Measurements from ENCODE around the gene PREX1.
"Not testable (repeated sequence)": the region's sequence is repeated elsewhere in the genome, so short reads cannot be mapped to it uniquely, and the experiment has no call there.

The PREX1 gene

DNA sequence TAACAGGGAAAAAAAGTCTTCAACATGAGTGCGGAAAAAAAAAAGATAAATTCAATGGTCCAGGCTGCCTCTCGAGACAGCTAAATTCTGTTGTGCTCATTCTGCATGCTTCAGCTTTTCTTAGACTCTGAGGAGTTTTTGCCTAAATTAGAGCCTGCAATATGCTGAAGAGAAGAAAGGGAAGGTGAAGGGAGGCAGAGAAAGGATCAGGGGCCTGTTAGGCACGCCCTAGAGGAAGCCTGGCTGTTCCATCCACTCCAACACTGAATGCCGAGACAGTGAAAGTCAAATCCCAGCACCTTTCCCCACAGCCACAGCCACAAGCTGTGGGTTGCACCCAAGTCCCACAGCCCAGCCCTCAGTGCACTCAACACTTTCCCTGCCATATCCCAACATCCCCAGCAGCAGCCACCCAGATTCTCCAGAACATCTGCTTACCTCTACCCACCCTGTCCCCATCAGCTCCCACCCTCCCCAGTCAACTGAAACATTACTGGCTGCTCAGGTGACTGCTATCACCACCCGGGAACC is 37.3 kb downstream of the PREX1 start:
- peak; percentile 74 for DNase-seq

DNA sequence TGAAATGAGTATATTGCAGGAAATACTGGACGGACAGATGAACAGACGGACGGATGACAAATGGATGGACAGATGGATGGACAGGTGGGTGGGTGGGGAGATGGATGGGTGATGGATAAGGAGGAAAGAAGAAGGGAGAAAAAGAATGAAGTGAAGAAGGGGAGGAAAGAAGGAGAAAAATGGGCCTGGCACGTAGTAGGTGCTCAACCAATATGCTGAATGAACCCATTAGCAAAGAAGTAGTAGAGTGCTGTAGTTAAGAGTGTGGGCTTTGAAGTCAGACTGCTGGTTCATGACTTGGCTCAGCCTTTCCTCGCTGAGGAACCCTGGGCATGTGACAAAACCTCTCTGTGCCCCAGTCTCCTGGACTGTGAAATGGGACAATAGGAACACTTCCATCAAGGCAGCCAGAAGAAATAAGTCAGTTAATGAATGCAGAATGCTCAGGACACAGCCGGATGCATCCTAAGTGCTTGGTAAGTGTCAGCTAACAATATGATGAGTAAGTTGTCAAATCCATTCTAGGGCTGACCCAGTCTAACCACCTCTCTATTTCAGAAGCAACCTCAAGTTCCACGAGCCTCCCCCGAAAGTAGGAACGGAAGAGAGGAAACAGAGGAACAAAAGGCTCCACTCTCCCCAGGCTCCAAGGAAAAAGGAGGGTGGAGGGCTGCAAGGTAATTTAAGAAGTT is 37.9 kb downstream of the PREX1 start:
- DNase-seq, result no peak

DNA sequence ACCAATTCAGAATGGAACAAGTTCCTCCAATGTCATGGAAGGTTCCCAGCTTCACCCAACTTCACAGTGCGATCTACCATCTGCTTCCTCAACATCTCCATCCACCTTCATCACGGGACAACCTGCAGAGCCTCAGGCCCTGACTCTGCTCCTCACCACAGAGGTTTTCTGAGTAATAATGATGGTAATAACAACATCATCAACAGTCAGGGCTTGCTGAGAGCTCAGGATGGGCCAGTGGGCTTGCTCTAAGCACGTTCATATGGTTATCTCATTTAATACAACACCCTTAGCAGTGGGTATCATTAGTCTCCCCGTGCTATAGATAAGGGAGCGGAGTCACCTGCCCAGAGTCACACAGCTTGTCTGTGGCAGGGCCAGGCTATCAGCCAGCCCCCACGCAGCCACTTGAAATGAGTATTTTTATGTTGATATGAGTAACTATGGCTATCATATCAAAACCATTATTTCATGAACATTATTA is 38.6 kb downstream of the PREX1 start:
- DNase-seq, result no peak

DNA sequence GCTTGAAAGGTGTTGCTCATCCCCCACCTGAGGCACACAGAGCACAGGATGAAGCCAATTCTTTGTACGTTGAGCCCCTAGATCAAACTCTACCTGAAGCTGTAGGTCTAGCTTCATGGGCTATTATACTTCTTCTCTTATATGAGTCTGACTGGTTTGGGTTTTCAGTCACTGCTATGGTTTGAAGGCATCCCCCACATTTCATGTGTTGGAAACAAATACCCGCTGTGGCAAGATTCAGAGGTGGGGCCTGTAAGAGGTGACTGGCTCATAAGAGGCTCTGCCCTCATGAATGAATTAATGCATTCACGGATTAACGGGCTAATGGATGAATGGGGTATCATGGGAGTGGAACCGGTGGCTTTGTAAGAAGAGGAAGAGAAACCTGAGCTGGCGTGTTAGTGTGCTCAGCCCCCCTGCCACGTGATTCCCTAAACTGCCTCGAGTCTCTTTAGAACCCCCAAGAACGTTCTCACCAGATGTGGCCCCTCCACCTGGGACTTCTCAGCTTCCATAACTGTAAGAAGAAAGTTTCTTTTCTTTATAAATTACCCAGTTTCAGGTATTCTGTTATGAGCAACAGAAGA is 39.2 kb downstream of the PREX1 start:
- DNase-seq, result no peak

DNA sequence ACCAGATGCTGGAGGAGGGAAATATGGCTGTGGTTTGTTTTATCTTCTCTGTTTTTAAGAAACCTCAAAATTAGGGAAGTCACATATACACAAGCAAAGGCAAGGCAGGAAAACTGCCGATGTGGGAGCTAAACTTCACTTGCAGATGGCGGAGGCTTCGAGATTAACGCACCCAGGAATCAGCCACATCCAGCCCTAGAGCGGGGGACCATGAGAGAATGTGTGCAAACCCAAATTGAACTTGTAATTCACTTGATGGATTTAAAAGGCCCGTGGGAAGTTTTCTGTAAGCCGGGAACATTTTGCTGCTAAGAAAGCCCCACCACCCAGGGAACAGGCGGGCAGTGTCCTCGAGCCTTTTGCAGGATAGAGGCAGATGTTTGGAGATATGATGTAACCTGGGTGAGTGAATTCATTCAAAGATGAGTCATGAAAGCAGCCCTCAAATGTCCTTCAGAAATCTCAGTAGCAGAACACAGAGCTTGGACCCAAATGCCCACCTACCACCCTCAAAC is 39.9 kb downstream of the PREX1 start:
- no peak for DNase-seq

DNA sequence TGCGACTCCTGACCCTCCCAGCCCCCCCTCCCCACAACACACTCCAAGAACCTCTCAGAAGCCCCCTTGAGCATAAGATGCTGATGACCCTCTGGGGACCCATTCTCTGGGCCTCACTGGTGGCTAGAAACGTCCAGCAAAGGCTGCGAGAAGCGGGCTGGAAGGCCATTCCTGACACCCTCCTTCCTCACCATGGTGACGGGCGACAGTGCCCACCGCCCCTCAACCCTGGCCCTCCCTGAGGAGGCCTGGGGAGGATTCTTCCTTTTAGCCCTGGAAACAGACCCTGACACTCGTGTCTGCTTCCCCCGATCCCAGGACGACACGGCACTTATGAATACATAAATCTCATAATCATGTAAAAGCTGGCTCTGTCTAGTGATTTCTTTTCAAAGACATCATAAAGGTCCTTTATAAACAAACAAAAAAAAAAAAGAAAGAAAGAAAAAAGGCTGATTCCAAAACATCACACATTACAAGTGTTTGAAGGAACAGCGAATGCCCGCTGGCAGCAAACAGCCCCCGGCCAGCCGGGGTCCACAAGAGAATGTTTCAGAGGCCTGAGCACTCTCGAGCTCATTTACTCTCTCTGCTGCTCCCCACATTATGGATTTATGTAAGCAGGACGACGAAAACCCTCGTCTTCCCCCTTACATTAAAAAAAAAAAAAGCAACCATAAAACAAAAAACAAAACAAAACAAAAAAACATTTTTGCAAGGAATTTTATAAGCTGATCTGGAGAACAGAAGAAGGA is 40.7 kb downstream of the PREX1 start:
- no peak for DNase-seq

DNA sequence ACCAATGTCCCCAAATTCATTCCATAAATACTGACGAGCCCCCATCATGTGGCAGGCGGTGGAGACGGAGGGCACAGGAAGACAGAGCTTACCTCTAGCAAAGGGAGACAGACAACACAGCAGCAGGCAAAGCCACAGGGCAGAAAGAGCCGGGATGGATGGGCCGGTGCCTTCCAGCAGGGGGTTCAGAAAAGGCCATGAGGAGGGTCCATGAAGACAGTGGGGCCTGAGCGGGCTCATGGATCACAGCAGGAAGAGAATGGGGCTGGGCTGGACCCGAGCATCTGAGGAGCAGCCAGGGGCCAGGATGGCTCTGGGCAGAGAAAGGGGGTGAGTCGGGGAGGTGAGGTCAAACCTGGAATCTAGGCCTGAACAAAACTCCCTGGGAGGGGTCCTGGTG is 42.0 kb downstream of the PREX1 start:
- no peak for DNase-seq

DNA sequence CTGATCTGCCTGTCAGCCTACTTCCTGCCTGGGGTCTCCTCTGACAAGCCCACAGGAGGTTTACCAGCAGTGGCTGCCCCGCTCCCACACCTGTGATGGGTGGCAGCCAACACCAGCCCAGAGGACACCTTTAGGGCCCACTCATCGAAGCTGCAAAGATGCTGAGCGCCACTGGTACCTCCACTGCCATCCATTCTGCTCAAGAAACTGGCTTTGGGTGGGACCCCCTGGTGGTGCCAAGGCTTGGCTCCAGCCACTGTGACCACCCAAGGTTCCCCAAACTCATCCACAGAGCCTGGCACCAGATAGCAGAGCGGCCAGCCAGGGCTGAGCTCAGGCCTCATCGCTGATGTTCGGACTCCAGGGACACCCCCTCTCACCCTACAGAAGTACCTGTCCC is 42.5 kb downstream of the PREX1 start:
- no peak for DNase-seq

DNA sequence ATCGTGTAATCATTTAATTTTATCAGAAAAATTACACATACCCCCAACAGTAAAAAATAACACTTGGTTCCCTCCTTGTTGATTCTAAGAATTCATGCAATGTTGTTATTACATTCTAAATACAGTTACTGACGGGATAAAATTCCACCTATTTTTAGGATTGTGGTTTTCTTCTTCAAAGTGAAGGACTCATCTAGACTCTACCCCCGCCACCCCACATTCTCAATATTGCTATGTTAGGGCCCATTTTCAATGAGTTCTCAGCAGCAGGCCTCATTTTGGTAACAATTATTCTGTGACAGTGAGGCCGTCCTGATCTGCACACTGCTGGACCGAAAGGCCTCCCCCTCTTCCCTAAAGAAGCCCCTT is 43.5 kb downstream of the PREX1 start:
- DNase-seq, result no peak

DNA sequence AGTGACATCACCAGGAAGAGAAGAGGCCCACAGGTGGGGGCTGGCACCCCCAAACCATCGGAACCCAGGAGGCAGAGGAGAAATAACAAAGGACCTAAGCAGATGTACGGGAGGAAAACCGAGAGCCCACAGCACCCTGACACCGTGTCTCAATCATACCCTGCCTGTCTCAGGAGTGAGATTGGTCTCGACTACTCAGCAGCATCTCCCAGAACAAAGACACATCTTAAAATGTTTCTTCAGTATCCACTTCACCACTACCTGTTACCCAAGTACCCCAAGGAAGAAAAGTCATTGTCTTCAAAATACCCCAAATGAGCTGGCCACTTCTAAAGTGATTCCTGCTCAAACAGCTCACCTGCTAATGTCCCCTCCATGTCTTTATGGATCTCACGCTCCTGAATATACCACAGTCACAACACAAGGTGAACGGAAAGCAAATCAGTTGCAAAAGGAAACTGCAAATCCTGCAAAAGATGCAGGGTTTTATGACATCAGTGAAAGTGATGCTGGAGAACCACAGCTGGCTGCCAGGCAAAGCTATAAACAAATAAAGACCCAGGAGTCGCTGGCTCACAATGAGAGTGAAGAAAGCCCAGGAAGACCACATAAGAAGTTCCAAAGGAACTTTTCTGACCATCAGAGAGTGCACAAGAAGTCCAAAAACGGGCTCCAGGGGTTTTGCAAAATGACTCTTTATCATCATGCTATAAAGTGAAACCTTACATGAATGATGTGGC is 44.1 kb downstream of the PREX1 start:
- DNase-seq, result no peak

DNA sequence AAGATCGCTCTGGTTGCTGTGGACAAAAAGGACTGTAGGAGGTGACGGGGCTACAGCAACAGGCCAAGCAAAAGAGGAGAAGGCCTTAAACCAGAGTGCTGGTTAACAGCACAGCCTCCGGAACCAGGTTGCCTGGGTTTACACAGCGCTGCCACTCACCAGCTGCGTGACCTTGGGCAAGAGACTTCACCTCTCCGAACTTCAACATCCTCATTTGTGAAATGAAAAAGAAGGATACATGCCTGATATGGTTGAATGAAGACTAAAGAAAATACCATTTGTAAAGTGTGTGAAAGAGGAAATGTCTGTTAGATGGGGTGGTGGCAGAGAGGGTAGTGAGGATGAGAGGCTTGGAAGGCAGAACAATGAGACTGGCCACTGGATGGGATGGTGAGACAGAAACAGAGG is 44.9 kb downstream of the PREX1 start:
- DNase-seq, result no peak

DNA sequence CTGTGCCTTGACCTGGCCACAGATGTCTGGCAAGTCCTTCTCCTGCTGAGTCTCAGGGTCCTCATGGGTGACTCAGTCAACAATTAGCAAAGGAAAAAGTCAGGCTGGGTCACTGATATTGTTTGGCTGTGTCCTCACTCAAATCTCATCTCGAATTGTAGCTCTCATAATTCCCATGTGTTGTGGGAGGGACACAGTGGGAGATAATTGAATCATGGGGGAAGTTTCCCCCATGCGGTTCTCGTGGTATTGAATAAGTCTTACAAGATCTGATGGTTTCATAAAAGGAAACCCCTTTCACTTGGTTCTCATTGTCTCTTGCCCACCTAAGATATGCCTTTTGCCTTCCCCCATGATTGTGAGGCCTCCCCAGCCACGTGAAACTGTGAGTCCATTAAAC is 45.7 kb downstream of the PREX1 start:
- DNase-seq, result no peak

DNA sequence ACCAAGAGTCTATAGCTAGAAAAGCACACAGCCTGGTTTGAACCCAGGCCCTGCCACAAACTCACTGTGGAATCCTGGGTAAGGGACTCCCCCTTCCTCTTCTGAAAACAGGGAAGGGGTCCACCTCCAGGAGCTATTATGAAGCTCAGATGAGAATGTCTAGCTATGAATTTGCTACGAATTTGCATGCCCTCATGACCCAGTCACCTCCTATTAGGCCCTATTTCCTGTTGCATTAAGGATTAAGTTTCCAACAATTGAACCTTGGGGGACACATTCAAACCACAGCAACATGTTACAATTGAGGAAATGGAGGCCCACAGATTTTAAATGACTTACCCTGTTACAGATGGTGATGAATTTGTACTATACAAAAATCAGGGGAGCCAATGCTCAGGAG is 46.2 kb downstream of the PREX1 start:
- no peak for DNase-seq

DNA sequence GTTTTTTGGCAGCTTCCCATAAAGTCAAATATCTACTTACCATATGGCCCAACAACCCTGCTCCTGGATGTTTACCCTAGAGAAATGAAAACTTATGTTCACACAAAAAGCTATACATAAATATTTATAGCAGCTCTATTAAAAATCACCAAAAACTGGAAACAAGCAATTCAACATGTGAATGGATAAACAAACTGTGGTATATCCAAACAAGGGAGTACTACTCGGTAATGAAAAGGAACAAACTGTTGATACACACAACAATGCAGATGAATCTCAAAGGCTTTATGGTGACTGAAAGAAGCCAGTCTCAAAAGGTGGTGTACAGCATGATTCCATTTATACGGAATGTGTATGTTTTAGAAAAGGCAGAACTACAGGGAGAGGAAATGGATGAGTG is 48.4 kb downstream of the PREX1 start:
- DNase-seq, result no peak

DNA sequence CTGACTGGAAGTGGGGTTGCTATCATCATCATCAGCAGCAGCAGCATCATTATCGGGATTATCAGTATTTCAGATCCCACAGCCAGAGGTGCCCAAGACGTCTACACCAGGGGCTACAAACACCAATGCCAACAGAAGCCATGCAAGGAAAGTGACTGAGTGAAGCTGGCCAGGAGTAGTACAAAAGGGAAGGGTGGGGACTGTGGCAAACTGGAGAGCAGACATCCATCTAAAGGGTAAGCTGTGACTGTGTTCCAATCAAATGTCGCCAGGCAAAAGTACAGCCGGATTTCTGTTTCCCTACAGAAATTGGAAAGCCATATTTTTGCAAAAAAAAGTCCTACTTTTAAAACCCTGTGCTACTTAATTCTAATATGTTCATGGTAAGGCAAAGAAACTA is 50.0 kb downstream of the PREX1 start:
- DNase-seq, result no peak

DNA sequence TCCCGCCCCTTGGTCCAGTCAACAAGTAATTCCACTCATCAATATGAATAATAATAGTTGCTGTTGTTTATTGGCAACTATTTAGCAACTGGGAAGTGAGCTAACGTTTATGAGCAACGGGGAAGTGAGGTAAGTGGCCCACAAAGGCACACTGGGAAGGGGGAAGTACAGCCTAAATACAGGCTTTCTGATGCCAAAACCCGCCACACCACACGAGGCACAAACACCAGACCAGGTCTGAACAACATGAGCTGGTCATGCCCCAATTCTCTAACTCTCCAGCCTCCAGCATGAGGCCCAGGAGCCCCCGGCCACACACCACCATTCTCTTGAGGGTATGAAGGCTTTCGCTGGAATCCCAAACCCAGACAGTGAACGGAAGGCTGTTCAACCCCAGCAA is 50.8 kb downstream of the PREX1 start:
- no peak for DNase-seq

DNA sequence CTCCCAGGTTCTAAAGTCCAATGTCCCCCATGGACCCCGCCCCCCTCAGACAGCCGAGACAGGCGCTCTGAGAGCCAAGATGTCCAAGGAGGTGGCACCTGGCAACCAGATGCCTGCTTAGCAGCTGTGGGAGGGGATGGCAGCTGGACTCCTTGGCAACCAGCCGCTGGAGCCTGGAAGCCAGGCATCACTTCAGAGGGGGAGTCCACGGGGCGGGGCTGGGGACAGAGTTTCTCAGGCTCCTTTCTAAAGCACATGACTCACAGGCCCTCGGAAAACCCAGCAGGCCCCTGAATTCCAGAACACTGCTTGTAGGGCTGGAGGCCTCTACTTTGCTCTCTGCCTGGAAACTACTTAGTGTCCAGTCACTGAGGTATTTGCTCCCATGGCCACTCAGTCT is 51.5 kb downstream of the PREX1 start:
- DNase-seq, result no peak

DNA sequence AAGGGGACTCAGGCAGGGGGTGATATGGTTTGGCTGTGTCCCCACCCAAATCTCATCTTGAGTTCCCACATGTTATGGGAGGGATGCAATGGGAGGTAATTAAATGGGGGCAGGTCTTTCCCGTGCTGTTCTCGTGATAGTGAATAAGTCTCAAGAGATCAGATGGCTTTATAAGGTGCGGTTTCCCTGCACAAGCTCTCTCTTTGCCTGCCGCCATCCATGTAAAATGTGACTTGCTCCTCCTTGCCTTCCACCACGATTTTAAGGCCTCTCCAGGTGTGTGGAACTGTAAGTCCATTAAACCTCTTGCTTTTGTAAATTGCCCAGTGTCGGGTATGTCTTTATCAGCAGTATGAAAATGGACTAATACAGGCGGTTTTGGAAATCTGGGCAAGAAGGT is 52.3 kb downstream of the PREX1 start:
- not testable (repeated sequence) for DNase-seq

DNA sequence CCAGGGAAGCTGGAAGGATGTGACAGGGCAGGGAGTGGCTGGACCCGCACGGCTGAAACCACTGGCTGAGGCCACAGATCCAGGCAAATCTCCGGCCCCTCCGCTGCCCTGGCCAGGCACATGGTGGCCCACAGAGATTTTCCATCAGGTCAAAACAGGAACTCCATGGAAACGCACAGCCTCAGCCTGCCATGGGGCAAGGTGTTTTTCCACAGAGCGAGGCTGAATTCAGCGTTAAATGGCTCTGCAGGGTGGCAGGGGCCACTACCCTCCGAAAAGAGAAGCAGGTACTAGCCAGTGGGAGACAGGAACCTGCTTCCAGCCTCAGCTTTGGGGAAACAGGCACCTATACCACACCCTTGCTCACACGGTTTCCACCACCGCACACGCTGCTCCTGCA is 53.1 kb downstream of the PREX1 start:
- no peak for DNase-seq

DNA sequence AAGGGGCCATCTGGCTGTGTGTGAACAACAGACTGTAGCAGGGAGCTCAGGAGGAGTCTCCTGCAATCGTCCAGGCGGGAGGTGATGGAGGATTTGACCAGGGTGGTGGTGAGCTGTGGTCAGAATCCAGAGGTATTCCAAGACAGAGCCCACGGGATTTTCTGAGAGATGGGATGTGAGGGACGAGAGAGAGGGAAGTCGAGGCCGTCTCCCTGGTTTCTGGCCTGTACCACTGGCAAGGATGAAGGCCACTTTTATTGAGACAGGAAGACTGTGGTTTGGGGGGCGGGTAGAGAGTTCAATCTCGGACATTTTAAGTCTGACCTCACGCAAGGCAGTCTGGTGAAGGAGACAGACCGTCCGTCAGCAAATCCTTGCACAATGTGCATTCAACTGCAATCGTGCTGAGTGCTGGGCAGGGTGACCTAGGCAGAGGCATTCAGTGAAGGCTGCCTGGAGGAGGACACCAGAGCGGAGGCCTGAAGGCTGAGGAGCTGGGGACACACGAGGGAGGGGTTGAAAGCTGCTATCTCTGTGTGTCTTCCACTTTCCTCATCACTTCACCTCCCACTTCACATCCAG is 53.9 kb downstream of the PREX1 start:
- DNase-seq, result no peak

DNA sequence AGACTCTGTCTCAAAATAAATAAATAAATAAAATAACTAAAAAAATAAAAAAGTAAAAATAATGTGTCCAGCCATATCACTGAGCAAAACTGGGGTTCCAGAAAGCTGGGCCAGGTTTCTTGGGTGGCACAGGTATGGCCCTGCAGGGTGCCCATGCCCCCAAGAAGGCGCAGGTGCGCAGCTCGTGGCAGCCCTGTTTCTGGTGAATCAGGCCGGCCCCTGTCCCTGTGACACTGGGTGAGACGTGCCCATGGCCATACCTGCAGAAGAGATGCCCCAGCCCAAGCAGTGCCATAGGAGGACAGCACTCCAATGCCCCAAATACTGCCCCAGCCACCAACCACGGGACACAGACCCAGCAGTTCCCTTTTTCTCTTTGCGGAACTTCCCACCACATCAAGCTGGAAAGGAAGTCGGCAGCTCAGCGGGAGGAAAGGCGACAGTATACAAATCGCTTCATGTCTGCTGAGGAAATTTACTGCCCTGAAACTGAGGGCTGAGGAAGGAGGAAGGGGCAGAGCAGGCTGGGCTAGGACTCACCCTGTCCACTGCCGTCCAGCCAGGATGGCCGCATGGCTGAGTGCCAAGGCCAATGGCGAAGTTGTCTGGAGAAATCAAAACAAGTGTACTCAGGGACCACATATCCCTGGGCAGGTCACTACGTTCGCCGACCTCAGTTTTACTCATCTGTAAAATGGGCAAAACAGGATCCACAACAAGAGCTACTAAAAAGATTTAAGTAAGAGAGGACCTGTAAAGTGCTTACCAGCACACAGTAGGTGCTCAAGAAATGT is 55.4 kb downstream of the PREX1 start:
- DNase-seq, result no peak

DNA sequence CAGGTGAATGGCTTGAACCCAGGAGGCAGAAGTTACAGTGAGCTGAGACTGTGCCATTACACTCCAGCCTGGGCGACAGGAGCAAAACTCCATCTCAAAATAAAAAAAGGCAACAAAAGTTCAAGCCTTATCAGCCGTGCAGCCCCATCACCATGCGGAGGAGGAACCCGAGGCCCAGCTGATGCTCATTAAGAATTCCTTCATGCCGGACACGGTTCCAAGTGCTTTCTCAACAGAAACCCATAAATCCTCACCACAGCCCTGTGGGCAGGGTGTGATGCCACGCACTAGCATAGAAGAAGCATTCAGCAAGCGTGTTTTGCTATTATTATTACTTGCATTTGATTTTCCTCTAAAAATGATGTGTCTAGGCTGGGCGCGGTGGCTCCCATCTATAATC is 56.3 kb downstream of the PREX1 start:
- no peak for DNase-seq
